K562 (cell line): ENCODE data around the gene RASSF3. TPM values are rescaled to one million over a fixed set of nuclear protein-coding genes. Genes with fewer than 3 reads are reported as not detected.

Experiments used
- ARID2 ChIP-seq: fragments of 450-650 bp; IDR thresholded peaks from 2 replicates; pipeline ENCODE4 v1.6.1; 2017; ENCODE audit warnings: antibody characterized with exemption, mild to moderate bottlenecking
- CTCF ChIP-seq, 3 experiments: IDR thresholded peaks in 2 of 3; conservative IDR thresholded peaks in 1 of 3; 2 replicates each; pipeline ENCODE4 v1.5.1; 2011 to 2012; ENCODE audit warnings: low read length in 3 of 3, mild to moderate bottlenecking in 3 of 3, control low read depth in 2 of 3, improper control_type of control experiment in 1 of 3, inconsistent platforms in 1 of 3, low read depth in 1 of 3, mixed read lengths in 1 of 3, moderate library complexity in 1 of 3; ENCODE audit not compliant: insufficient read depth in 2 of 3
- CUX1 ChIP-seq: fragments of 200-800 bp; sonication (Bioruptor generic); IDR thresholded peaks from 2 replicates; pipeline ENCODE4 v1.6.1; 2016; ENCODE audit warnings: missing genetic modification characterization, missing compliant biosample characterization
- EP300 ChIP-seq: IDR thresholded peaks from 2 replicates; pipeline ENCODE4 v1.6.1; 2012; ENCODE audit warnings: low read length, improper control_type of control experiment
- FOXM1 ChIP-seq, 2 experiments: fragments of 450-650 bp in 1 of 2; sonication (generic) in 1 of 2; formaldehyde crosslinking in 1 of 2; IDR thresholded peaks; 2 replicates each; pipeline versions ENCODE4 v1.6.1 to v1.9.0; 2017 to 2022; ENCODE audit warnings: low read depth in 2 of 2, mild to moderate bottlenecking in 2 of 2, missing genetic modification reagents in 1 of 2, moderate library complexity in 1 of 2
- HDAC8 ChIP-seq: fragments of 450-650 bp; IDR thresholded peaks from 2 replicates; pipeline ENCODE4 v1.6.1; 2016; ENCODE audit warnings: mild to moderate bottlenecking, missing genetic modification characterization, moderate library complexity, missing compliant biosample characterization
- PKNOX1 ChIP-seq: fragments of 450-650 bp; IDR thresholded peaks from 2 replicates; pipeline ENCODE4 v1.6.1; 2016
- SMARCE1 ChIP-seq: fragments of 450-650 bp; IDR thresholded peaks from 2 replicates; pipeline ENCODE4 v1.7.1; 2016; ENCODE audit warnings: mild to moderate bottlenecking
- SOX6 ChIP-seq: fragments of 450-650 bp; IDR thresholded peaks from 2 replicates; pipeline ENCODE4 v1.6.1; 2014; ENCODE audit warnings: mild to moderate bottlenecking
- TSHZ1 ChIP-seq: fragments of 250-450 bp; sonication (Bioruptor Pico); IDR thresholded peaks from 2 replicates; pipeline ENCODE4 v1.4.0; 2020; ENCODE audit warnings: mild to moderate bottlenecking, moderate library complexity
- VEZF1 ChIP-seq: fragments of 200-800 bp; sonication (Bioruptor generic); IDR thresholded peaks from 2 replicates; pipeline ENCODE4 v1.6.1; 2017; ENCODE audit warnings: missing genetic modification characterization, missing compliant biosample characterization
- ZNF175 ChIP-seq: fragments of 200-800 bp; sonication (Bioruptor generic); IDR thresholded peaks from 2 replicates; pipeline ENCODE4 v1.6.1; 2016; ENCODE audit warnings: low read depth, mild to moderate bottlenecking, missing genetic modification characterization, missing compliant biosample characterization
- polyA plus RNA-seq, 8 experiments: library from polyadenylated mRNA; depleted of rRNA in 4 of 8; stranded (reverse) in 5 of 8; unstranded in 3 of 8; fragments of >200 nt; fragmentation: Nextera tagmentation in 2 of 8; fragmentation: Illumina TruSeq in 1 of 8; extraction: Ambion mirVana in 2 of 8; extraction: Trizol in 1 of 8; gene quantifications; 2 replicates each; pipeline versions ENCODE4 v1.2.1 to v1.2.3, GENCODE V29; 2011 to 2014; ENCODE audit warnings: inconsistent platforms in 1 of 8, missing spikeins in 1 of 8
- total RNA-seq, 7 experiments: library from RNA; depleted of rRNA in 6 of 7; stranded (reverse); fragments of >200 nt in 6 of 7; fragmentation: Illumina TruSeq in 2 of 7; extraction: Trizol in 2 of 7; gene quantifications; 2 replicates each; pipeline versions ENCODE4 v1.2.1 to v1.2.3, GENCODE V29; 2011 to 2021; ENCODE audit warnings: low replicate concordance in 1 of 7

The RASSF3 gene
- total and polyA plus RNA-seq, 9 of the 15 experiments (the other 6 are each of a cell fraction or from before 2014, with no cell fraction given), result 3.7 to 39.2 (median 20.2) TPM

- TF ChIP-seq CUX1 (CRISPR knock-in tag) (no peak), FOXM1 (IDR thresholded peaks at IDR 0.05; ENCODE audit: low read depth) (peak; percentile 13; the same call in 1 of the 2 replicates), FOXM1 (CRISPR knock-in tag; IDR thresholded peaks at IDR 0.05; ENCODE audit: low read depth) (no peak), SOX6 (0 out of 2 replicates have a peak, but pooled peaks have one; percentile 14), PKNOX1 (peak; percentile 58), ZNF175 (no peak), HDAC8 (no peak), SMARCE1 (peak; percentile 66; the same call in 1 of the 2 replicates), ARID2 (no peak), VEZF1 (peak; percentile 70), CTCF (IDR thresholded peaks at IDR 0.05 in 2 of 3, conservative IDR thresholded peaks at IDR 0.05 in 1 of 3; ENCODE audit: insufficient read depth in 2 of 3, low read depth in 1 of 3, low read length in 3 of 3) (no peak), EP300 (0 out of 2 replicates have a peak, but pooled peaks have one; percentile 11), TSHZ1 (0 out of 2 replicates have a peak, but pooled peaks have one; percentile 13)
Observed at GRCh38 chr12:64598831-64599230, 11.5 kb upstream of the RASSF3 start (continued).
